Endothelial cell of coronary artery (primary cell): Measurements from ENCODE around the gene DPP6. TPM values are rescaled to one million over a fixed set of nuclear protein-coding genes. Genes with fewer than 3 reads are reported as not detected.

Experiments
- total RNA-seq: library from RNA; depleted of rRNA; stranded (reverse); fragments of >200 nt; gene quantifications from 2 replicates; pipeline ENCODE4 v1.2.3, GENCODE V29; 2014

DPP6 gene
- total RNA-seq = not detected in 2 replicates

DNA sequence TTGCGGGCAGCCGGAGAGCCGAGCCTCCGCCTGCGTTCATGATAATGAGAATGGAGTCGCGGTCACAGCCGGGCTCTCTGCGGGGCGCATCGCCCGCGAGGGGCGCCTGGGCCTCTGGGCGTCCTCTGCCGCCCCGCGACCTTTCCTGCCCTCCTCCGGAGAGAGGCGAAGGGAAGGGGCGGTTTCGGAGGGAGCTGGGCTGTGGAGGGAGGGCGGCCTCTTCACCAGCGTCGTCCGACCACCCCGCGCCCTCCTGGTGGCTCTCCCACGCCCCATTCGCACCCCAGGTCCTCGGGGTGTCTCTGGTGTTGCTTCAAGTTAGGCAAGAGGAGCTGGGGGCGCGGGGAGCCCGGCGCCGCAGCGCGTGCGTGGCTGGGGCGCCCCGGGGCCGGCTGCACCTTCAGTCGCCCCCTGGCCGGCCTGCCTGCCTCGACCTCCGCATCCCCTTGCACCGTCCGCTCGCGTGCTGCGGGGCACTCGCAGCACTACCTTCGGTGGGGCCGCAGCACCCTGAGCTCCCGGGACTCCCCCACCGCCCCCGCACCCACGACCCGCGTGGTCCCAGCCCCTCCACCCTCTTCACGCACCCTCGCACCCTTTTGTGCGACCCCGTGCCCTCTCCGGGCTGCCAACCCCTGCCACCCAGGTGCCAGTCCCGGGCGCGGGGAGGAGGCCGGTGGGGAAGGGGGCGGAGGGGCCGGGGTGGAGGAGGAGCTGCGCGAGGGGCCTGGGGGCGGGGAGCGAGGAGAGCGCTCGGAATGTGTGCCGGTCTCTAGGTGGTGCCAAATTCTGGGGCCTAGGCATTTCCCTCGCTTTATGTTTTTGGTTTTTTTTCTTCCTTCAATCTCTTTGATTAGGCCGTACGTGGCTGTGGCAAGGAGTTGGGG, at the start of gene DPP6:
DPP6 (plus strand) TSS at position 756 of the 887 bp plus-strand sequence.

